ENCODE measurements around the gene MARK4.

DNA sequence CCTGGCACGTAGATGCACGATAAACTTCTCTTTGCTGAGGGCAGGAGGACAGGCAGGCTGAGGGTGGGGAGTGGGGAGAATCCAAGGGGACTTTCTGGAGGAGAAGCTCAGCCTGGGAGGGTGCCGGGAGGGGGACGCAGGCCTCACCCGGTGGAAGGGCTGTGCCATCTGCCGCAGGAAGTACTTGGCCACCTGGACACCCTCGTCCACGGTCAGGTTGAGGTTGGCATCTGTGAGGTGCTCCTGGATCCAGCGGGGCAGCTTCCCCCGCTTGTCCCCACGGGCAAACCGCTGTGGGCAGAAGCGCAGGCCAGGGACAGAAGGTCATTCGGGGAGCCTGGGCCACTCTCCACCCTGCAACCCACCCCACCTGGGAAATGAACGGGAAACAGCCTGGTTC is 101.0 kb downstream of the MARK4 start:
- TF ChIP-seq, protein P1, sequence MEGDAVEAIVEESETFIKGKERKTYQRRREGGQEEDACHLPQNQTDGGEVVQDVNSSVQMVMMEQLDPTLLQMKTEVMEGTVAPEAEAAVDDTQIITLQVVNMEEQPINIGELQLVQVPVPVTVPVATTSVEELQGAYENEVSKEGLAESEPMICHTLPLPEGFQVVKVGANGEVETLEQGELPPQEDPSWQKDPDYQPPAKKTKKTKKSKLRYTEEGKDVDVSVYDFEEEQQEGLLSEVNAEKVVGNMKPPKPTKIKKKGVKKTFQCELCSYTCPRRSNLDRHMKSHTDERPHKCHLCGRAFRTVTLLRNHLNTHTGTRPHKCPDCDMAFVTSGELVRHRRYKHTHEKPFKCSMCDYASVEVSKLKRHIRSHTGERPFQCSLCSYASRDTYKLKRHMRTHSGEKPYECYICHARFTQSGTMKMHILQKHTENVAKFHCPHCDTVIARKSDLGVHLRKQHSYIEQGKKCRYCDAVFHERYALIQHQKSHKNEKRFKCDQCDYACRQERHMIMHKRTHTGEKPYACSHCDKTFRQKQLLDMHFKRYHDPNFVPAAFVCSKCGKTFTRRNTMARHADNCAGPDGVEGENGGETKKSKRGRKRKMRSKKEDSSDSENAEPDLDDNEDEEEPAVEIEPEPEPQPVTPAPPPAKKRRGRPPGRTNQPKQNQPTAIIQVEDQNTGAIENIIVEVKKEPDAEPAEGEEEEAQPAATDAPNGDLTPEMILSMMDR (IDR thresholded peaks at IDR 0.05; ENCODE audit: insufficient read depth, low read length) = no peak
- TF ChIP-seq GABPA (IDR thresholded peaks at IDR 0.05; ENCODE audit: low read depth) (no peak), POLR2AphosphoS5 (IDR thresholded peaks at IDR 0.05; ENCODE audit: low read depth) (no peak), SPI1 (IDR thresholded peaks at IDR 0.05; ENCODE audit: borderline replicate concordance, low read depth) (no peak)
- TF ChIP-seq, protein P2, sequence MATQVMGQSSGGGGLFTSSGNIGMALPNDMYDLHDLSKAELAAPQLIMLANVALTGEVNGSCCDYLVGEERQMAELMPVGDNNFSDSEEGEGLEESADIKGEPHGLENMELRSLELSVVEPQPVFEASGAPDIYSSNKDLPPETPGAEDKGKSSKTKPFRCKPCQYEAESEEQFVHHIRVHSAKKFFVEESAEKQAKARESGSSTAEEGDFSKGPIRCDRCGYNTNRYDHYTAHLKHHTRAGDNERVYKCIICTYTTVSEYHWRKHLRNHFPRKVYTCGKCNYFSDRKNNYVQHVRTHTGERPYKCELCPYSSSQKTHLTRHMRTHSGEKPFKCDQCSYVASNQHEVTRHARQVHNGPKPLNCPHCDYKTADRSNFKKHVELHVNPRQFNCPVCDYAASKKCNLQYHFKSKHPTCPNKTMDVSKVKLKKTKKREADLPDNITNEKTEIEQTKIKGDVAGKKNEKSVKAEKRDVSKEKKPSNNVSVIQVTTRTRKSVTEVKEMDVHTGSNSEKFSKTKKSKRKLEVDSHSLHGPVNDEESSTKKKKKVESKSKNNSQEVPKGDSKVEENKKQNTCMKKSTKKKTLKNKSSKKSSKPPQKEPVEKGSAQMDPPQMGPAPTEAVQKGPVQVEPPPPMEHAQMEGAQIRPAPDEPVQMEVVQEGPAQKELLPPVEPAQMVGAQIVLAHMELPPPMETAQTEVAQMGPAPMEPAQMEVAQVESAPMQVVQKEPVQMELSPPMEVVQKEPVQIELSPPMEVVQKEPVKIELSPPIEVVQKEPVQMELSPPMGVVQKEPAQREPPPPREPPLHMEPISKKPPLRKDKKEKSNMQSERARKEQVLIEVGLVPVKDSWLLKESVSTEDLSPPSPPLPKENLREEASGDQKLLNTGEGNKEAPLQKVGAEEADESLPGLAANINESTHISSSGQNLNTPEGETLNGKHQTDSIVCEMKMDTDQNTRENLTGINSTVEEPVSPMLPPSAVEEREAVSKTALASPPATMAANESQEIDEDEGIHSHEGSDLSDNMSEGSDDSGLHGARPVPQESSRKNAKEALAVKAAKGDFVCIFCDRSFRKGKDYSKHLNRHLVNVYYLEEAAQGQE (IDR thresholded peaks at IDR 0.05; ENCODE audit: insufficient replicate concordance, low read depth) = no peak

All from HL-60 (cell line).